ENCODE data around the gene MYO18A.
"Not testable (repeated sequence)": the region's sequence is repeated elsewhere in the genome, so short reads cannot be mapped to it uniquely, and the experiment has no call there.

Gene MYO18A

GRCh38 chr17:29108823-29109476 is 71.2 kb downstream of the MYO18A start:
- no peak for DNase-seq (ENCODE audit: low read depth, low spot score)

DNA sequence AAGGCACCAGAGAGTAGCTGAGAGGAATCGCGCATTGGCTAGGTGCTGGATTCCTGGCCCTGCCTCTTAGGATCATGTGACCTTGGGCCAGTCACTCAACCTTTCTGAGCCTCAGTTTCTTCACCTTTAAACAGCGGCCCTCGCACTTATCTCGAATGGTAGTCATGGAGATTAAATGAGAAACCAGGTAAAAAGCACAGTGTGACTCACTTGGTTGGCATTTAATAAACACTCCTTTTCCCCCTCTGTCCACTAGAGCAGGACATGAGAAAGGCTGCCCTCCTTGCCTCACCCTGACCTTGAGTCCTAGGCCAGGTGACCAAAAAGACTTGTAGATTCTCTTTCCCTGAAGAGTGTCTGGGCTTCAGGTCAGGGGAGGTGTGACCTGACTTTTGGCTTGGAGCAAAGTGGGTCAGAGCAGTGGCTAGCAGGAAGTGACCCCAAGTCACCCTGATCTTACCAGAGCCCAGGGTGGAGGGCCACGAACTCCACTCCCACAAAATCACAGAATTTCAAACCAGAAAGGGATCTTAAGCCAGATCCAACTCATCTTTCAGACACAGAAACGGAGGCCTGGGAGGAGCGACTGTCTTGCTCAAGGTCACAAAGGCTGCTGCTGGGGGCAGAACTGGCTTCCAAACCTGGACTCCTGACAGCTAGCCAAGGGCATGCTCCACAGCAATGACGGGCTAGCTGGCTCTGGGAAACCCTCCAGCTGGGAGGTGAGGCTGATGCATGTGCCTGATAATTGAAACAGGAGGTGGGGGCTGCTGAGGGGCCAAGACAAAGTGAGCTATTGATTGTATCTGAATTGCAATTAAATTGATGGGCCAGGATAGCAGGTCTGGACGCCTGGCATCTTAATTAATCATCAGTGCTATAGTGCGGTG is 72.0 kb downstream of the MYO18A start:
- DNase-seq (ENCODE audit: low read depth, low spot score) = no peak

DNA sequence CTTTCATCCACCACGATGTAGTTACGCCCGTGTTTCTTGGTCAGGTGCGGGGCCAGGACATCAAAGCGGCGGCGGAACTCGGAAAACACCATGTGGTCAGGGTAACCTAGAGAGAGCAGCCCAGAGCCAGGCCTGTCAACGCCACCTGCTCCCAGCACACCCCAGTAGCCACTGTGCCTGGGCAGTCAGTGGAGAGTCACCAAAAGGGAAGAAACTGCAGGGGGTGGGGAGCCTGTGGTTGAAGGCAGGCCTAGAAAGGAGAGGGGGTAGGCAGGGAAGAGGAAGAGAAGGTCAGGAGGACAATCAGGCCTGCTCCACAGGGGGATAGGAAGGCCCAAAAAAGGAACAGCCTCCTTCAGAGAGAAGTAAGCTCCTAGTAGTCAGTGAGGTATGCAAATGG is 73.1 kb downstream of the MYO18A start:
- DNase-seq (ENCODE audit: low read depth, low spot score) = no peak

DNA sequence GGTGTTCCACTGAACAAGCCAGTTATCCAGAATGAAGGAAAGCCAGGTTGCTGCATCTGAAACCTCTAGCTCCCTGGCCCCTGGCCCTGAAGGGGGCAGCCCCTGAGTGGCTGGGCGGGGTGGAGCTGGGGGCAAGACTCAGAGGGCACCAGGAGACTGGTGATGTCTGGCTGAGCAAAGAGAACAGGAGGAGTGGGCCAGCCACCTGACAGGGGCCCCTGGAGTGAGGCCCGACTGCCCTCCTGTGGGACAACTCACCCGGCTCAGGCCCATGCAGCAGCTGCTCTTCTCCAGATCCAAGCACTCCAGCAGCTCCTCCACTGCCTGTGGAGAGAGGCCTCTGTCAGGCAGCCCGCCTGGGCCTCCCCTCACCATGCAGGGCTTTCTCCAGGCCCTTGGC is 76.9 kb downstream of the MYO18A start:
- DNase-seq (ENCODE audit: low read depth, low spot score) = no peak

DNA sequence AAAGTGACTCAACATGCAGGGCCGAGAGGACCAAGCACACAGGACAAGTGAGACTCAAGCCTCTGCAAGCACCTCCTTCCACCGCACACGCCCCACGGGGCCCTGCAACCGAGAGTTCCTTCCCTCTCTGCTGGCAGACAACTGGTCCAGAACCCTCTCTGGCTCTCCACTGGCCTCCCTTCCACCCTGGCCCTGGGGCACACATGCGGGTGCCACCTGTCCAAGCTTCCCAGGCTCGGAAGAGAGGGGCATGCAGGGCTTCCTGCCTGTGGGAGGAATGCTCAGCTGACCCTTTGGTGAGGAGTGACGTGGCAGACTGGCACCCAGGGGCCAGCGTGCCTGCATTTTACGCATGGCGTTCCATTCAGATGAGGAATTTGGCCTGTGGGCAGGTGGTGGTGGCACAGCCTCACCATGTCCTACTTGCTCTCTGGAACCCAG is 77.4 kb downstream of the MYO18A start:
- no peak for DNase-seq (ENCODE audit: low read depth, low spot score)

DNA sequence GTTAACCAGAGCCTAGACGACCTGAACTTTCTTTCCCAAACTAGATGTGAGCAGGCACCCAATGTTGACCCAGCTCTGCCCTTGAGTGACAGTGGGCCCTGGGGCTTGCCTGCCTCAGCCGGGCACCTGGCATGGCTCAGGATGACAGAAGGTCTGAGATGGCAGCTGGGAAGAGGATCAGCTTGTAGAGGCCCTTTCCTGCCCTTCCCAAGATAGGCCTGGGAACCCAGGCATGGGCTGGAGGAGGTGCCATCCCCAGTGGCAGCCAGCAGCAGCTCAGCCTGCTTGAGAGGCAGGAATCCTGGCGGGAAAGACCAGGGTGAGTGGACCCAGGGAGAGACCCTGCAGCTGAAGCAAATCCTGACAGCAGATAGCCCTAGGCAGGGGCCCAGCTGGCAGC is 78.2 kb downstream of the MYO18A start:
- DNase-seq (ENCODE audit: low read depth, low spot score) = no peak

DNA sequence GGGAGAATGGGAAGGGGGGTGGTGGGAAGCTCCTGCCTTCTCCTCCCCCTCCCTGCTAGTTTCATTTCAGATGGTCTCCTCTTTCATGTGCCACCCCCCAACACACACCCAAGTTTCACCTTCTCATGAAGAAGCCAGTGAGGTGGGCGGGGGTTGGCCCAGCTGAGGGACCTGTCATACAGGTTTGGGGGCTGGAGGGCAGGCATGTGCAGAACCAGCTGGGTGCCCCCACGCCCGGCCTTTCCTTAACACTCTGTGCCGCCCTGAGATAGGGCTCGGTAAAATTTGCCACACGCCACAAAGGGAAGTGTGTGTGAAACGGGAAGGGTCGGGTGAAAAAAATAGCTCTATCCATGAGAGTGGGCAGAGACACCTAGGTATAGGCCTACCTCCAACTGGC is 79.9 kb downstream of the MYO18A start:
- DNase-seq (ENCODE audit: low read depth, low spot score) = no peak

DNA sequence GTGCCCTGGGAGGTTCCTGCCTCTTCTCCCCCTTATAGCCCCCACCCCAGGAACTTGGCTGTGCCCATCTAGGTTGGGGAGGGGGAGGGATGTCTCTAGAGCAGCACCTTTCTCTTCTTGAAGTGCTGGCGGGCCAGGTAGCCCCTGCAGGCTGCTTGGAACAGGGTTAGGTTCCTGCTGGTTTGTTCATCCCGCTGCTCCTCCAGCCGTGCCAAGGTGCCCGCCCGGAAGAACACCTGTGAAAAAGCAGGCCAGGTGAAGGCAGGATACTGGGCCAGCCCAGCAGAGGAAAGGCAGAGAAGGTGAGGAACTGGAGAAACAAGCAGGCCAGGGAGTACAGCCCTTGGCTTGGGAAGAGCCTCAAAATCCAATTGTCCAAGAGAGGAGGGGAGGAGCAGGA is 80.7 kb downstream of the MYO18A start:
- no peak for DNase-seq (ENCODE audit: low read depth, low spot score)

GRCh38 chr17:29096094-29096493 is 84.1 kb downstream of the MYO18A start:
- DNase-seq (ENCODE audit: low read depth, low spot score) = no peak

- no peak for DNase-seq (ENCODE audit: low read depth, low spot score)
These were observed 84.8 kb downstream of the MYO18A start for GRCh38 chr17:29095439-29095838.

GRCh38 chr17:29094101-29094708 is 86.0 kb downstream of the MYO18A start:
- no peak for DNase-seq (ENCODE audit: low read depth, low spot score)

DNA sequence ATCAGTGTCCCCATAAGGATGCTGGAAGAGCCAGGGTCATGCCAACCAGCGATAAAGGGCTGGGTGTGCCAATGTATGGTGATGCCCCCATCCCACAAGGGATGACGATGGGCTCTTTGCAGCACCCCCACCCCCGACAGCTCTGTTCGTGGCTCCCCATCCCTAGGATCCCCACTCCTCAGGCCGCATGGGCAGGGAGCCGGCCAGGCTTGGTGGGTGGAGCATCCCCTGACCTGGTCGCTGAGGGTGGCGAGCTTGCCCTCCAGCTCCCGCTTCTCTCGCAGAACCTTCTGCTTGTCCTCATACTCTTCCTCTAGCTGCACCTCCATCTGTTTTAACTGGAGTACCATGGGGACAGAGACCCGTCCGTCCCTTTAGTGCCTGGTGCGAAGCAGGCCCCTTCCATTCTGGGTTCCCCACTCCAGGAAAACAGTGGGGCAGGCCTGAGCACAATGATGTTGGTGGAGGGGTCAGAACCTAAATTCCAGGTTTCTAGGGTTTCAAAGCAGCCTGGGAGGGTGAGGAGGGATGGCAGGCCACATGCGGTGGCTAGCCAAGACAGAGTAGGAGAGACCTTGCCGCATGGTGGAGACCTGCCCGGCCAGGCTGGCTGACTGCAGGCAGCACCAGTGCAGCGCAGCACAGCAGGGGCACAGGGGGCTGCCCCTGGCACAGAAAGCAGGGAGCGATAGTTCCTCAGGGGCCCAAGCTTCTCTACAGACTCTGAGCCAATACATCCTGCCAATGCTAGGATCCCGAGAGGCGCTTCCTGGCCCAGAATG is 86.9 kb downstream of the MYO18A start:
- DNase-seq (ENCODE audit: low read depth, low spot score) = no peak

- DNase-seq (ENCODE audit: low read depth, low spot score) = no peak
These were observed 88.5 kb downstream of the MYO18A start for GRCh38 chr17:29091606-29092289.

- no peak for DNase-seq (ENCODE audit: low read depth, low spot score)
These were observed 89.2 kb downstream of the MYO18A start for GRCh38 chr17:29090750-29091605.

DNA sequence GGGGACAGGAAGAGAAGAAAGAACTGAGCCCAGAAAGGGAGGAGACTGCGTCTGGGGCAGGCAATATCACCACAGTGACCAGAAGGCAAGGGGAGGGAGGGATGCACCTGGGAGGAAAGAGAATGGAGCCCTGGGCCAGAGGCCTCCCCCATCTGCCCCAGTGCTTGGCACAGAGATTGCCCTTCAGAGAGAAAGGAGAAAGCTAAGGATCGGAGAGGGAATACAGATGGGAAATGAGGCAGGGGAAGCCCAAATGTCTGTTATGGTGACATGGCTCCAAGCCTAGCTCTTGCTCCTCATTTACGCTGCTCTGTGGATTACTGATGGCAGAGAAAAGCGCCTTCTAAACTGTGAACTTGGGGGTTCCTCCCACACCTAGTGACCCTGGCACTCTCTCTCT is 90.1 kb downstream of the MYO18A start:
- DNase-seq (ENCODE audit: low read depth, low spot score) = no peak

GRCh38 chr17:29089601-29090044 is 90.6 kb downstream of the MYO18A start:
- DNase-seq (ENCODE audit: low read depth, low spot score) = no peak

GRCh38 chr17:29088782-29089181 is 91.4 kb downstream of the MYO18A start:
- not testable (repeated sequence) for DNase-seq (ENCODE audit: low read depth, low spot score)

DNA sequence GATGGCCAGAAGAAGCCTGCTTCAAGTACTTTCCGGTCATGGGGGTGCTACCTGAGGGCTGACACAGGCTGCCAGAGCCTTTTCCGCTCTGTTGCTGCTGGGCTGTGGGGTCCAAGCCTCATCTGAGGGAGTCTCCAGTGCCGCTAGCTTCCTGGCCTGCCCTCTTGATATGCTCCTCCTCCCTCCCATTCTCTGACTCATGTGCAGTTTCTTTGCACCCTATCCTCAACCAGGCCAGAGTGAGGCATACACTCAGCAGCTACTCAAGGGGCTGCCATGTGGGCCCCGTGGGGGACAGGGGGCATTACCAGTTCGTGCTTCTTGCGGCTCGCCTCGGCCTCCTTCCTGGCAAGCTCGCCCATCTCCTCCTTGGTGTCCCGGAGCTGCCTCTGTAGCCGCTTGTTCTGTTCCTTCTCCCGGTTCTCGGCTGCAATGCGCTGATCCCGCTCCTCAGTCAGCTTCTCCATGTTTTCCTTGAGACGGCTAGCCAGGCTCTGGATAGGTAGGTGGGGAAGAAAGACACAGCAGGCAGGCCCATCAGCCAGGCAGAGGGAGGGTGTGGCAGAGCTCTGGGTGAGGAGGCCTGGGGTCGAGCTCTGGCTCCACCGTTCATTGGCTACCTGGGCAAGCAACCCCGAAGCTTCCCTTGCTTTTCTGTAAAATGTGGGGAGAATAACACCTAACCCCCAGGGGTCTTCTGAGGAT is 93.4 kb downstream of the MYO18A start:
- DNase-seq (ENCODE audit: low read depth, low spot score) = no peak

- DNase-seq (ENCODE audit: low read depth, low spot score) = no peak
These were observed 95.0 kb downstream of the MYO18A start for GRCh38 chr17:29085223-29085622.

All from activated naive CD8-positive, alpha-beta T cell treated with anti-CD3 and anti-CD28 coated beads, Interleukin-2, amount 50 U/mL, for 16 hours (primary cell).